Fibroblast of skin of left biceps (primary cell): Measurements from ENCODE around the gene PAGE2.
A peak's percentile ranks its signal among the peaks of the same experiment; 100 is the strongest.
"Not testable (repeated sequence)": the region's sequence is repeated elsewhere in the genome, so short reads cannot be mapped to it uniquely, and the experiment has no call there.

Experiments used
- DNase-seq, 2 experiments: peaks; one replicate each; pipeline ENCODE4 v3.0.0-alpha.2; 2013; ENCODE audit warnings: low read depth in 2 of 2

The PAGE2 gene

DNA sequence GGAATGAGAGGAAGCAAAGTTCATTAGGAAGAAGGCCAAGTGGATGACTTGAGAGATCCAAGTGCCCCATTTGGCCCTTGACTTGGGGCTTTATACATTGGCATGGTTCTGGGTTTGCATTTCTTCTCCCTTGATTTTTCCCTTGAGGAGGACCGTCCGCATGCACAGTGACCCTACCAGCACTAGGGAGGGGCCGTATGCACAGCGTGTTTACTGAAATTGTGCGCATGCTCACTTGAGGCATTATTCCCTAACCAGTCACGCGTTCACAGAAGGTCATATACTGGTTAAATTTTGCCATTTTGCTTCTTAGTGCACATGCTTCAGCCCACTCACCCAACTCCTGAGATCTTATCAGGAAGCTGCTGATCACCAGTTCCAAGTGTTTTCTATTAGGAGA is 35.1 kb downstream of the PAGE2 start:
- DNase-seq = no peak

GRCh38 chrX:55127692-55128091 is 38.9 kb downstream of the PAGE2 start:
- DNase-seq = no peak

- DNase-seq = no peak
Observed at GRCh38 chrX:55129361-55129760, 40.5 kb downstream of the PAGE2 start.

DNA sequence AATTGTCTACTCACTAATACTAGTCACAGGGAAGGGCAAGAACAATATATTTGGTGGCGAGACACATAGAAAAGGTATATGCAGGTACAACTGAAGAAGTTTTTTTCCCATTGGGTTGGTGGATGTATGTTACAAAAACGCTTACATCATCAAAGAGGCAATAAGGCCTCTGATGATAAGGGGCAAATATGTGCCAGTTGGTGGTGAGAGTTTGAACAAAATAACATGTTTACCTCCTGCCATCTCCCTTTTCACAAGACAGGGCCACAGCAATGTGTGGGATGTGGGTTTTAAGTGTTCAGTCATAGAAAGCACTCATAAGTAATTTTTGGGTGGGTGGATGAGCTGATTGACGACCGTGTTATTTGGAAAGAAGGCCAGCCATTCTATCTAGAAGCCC is 41.7 kb downstream of the PAGE2 start:
- no peak for DNase-seq

DNA sequence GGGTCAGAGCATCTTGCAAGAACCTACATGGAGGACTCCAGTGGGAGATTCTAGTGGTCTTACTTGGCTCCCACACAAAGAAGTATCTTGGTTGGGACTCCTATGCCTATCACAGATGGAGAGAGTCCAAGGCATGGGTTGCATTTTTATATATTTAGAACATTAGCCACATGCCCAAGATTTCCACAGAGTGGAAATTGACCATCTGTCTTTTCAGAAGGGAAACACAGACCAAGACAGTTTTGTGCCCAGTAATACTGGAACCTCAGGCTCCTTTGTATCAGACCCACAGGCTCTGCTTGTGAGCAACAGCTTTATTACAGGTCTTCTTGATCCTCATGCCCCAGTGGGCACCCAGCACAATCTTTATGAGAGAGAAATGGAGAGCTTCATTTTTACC is 43.6 kb downstream of the PAGE2 start:
- DNase-seq = no peak

DNA sequence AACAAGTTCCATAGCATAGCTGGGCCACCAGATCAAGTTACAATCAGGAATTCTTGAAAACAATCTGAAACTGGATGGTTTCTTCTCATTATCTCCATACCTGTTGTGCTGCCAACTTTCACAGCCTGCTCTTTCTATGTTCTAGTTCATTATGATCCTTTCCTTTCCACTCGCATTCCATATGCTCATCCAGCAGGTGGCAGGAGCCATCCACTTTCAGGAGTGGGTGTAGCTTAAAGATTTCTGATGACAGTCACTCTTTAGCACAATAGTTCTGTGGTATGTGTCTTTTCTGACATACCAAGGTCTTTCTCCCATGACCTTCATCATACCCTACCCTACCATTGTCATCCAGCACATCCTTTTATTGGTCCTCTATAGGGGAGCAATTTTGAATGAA is 46.4 kb downstream of the PAGE2 start:
- DNase-seq = peak; percentile 1 to 2

GRCh38 chrX:55140800-55141199 is 52.0 kb downstream of the PAGE2 start:
- DNase-seq = not testable (repeated sequence)
